Measurements from ENCODE around the gene VPS18. TPM values are rescaled to one million over a fixed set of nuclear protein-coding genes. Genes with fewer than 3 reads are reported as not detected.

Gene VPS18, protein sequence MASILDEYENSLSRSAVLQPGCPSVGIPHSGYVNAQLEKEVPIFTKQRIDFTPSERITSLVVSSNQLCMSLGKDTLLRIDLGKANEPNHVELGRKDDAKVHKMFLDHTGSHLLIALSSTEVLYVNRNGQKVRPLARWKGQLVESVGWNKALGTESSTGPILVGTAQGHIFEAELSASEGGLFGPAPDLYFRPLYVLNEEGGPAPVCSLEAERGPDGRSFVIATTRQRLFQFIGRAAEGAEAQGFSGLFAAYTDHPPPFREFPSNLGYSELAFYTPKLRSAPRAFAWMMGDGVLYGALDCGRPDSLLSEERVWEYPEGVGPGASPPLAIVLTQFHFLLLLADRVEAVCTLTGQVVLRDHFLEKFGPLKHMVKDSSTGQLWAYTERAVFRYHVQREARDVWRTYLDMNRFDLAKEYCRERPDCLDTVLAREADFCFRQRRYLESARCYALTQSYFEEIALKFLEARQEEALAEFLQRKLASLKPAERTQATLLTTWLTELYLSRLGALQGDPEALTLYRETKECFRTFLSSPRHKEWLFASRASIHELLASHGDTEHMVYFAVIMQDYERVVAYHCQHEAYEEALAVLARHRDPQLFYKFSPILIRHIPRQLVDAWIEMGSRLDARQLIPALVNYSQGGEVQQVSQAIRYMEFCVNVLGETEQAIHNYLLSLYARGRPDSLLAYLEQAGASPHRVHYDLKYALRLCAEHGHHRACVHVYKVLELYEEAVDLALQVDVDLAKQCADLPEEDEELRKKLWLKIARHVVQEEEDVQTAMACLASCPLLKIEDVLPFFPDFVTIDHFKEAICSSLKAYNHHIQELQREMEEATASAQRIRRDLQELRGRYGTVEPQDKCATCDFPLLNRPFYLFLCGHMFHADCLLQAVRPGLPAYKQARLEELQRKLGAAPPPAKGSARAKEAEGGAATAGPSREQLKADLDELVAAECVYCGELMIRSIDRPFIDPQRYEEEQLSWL
- total RNA-seq: 43.6 and 45.4 TPM in 2 replicates

DNA sequence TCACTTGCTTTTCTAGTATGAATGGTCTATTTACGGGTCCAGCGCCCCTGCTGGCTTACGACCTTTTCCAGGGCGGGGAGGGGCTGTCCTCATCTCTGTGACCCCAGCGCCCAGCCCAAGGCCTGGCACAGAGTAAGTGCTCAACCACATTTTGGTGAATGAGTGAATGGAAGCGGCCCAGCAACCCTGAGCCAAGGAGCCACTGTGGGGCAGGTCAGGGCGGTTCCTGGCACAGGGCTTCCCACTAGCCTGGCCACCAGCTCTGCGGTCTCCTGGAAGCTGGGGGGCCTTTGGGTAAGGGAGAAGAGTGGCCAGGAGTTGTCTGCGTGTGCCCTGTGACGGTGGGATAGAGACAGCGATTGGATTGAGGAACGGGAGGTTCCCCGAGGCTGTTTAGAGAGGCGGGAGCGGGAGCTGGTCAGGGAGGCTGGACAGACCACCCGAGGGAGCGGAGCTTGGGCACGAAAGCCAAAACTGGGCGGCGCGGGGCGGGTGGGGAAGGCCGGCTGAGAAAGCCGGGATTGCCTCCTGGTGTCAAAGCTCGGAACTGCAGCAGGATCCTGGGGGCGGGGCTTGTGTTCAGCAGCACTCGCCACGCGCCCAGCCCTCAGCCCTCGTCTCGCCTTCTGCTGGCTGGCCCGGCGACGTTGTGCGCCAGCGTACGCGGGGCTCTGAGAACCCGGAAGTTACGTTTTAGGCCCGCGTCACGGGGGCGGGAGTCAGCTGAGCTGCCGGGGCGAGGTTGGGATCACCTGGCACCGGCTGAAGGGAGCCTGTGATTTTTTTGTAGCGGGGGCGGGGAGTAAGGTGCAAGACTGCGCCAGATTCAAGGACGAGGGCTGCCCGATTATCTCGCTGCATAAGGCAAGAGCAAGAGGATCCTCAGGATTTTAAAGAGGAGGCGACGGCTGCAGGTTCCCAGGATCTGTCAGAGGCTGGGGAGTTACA is at the start of gene VPS18:
TSS of gene VPS18 (plus strand) at position 718 of the 948 bp plus-strand sequence. CDS start 319 bp downstream, outside the sequence.

DNA sequence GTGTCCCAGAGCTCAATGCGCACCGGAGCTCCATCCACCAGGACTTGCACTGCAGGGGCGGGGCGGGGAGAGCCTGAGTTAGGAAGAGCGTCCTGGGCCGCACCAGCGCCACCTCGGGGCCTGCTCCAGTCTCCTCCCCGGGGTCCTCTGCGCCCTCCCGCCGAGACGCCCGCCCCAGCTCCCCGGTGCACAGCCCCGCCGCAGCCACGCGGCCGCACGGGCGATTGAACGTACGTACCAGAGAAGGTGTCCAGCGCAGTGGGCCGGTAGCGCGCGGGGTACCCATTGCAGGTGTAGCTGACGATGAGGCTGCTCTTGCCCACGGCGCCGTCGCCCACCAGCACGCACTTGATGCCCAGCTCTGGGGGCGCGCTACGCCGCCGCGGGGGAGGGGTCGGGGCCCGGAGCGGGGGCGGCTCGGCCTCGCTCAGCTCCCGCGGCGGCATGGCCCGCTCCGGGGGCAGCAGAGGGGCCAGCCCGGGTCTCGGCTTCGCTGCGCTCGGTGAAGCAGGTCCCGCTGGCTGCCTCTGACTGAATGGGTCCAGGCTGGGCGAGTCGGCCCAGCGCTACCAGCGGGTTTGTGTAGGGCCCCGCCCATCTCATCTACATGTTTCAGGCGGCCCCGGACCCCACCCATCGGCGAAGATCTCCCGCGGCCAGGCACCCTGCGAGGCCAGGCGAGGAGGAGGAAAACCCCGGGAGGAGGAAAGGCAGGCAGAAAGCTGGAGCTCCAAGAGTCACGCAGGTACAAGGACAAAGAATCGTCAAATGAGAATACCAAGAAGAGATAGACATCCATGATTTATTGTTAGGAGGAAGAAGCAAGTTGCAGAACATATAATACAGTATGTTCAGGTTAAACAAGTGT is 20.3 kb upstream of the VPS18 start, which contains the start of gene RHOV:
TSS of gene RHOV (minus strand) at position 541 of the 868 bp plus-strand sequence. CDS start at position 446, 95 bp downstream.

GRCh38 chr15:40928821-40929659 is 34.8 kb downstream of the VPS18 start, which contains the start of gene DLL4:
Gene DLL4, plus strand, starts transcription at chr15:40929340. Its CDS starts 329 bp downstream, at chr15:40929669.

GRCh38 chr15:40952901-40953712 is 58.9 kb downstream of the VPS18 start, which contains the start of gene CHAC1:
Gene CHAC1, plus strand, starts transcription at chr15:40953471. Its CDS starts 113 bp downstream, at chr15:40953584.

Other genes starting within 250 kb of the VPS18 start
- gene RAD51, start 199.3 kb upstream of the VPS18 start, total RNA-seq: 3.7 and 7.6 TPM in 2 replicates
- 21.6 and 24.5 TPM in 2 replicates for gene RMDN3, start 139.2 kb upstream of the VPS18 start, total RNA-seq
- gene GCHFR, start 130.4 kb upstream of the VPS18 start, total RNA-seq: 6.4 and 7.8 TPM in 2 replicates
- 0.63 and 0.66 TPM in 2 replicates for gene C15orf62, start 124.5 kb upstream of the VPS18 start, total RNA-seq
- gene ZFYVE19, start 87.4 kb upstream of the VPS18 start, total RNA-seq: 23.2 and 24.7 TPM in 2 replicates
- 29.6 and 45.4 TPM in 2 replicates for gene DNAJC17, start 87.0 kb upstream of the VPS18 start, total RNA-seq
- gene PPP1R14D, start 65.7 kb upstream of the VPS18 start, total RNA-seq: not detected in 2 replicates
- gene SPINT1, start 50.4 kb upstream of the VPS18 start, total RNA-seq: 0.45 and 0.56 TPM in 2 replicates
- gene RHOV, start 20.2 kb upstream of the VPS18 start, total RNA-seq: under 0.01 and 0.09 TPM in 2 replicates
- 33.8 and 103 TPM in 2 replicates for gene DLL4, start 34.9 kb downstream of the VPS18 start, total RNA-seq
- gene CHAC1, start 59.0 kb downstream of the VPS18 start, total RNA-seq: 2.7 and 11.2 TPM in 2 replicates
- 21.4 and 29.2 TPM in 2 replicates for gene INO80, start 221.8 kb downstream of the VPS18 start, total RNA-seq